ENCODE results near the gene CHST2.

CHST2 gene

DNA sequence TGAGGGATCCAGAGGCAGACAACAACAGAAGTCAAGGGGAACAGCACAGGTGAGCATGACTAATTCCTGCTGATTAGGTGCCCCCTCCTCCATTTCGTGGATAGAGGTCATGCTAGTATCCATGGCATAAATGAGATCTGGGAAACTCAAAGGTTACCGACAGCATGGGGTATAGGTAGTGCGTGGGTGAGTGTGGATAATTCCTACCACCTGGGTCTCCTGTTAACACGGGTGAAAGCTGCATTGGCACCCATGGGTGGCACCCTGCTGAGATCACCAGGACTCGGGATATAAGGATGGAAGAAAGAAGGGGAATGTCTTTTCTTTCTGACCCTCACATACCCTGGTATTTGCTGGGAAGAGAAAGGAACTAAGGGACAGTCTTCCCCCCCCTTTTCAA is 14.4 kb upstream of the CHST2 start:
- H3K9me3 ChIP-seq (ENCODE audit: low read length), result peaks cover 3% of the 10 kb centered on the region; the same call in 1 of the 2 replicates
- H3K4me1 ChIP-seq (ENCODE audit: insufficient read depth, low read length, severe bottlenecking), result no peaks in the 10 kb centered on the region
- H4K20me1 ChIP-seq (ENCODE audit: insufficient read depth, low read length), result no peaks in the 10 kb centered on the region
- no peaks in the 10 kb centered on the region for H3K36me3 ChIP-seq (ENCODE audit: insufficient read depth, low read length)
- H3K4me2 ChIP-seq (ENCODE audit: low read length), result no peak overlapping the region
- TF ChIP-seq EZH2 (IDR thresholded peaks at IDR 0.05; ENCODE audit: borderline replicate concordance, low read length), result no peak
- TF ChIP-seq, protein P1, sequence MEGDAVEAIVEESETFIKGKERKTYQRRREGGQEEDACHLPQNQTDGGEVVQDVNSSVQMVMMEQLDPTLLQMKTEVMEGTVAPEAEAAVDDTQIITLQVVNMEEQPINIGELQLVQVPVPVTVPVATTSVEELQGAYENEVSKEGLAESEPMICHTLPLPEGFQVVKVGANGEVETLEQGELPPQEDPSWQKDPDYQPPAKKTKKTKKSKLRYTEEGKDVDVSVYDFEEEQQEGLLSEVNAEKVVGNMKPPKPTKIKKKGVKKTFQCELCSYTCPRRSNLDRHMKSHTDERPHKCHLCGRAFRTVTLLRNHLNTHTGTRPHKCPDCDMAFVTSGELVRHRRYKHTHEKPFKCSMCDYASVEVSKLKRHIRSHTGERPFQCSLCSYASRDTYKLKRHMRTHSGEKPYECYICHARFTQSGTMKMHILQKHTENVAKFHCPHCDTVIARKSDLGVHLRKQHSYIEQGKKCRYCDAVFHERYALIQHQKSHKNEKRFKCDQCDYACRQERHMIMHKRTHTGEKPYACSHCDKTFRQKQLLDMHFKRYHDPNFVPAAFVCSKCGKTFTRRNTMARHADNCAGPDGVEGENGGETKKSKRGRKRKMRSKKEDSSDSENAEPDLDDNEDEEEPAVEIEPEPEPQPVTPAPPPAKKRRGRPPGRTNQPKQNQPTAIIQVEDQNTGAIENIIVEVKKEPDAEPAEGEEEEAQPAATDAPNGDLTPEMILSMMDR (IDR thresholded peaks at IDR 0.05; ENCODE audit: low read length), result no peak
- H3K79me2 ChIP-seq (ENCODE audit: insufficient read depth, low read length), result no peaks in the 10 kb centered on the region
- no peak overlapping the region for H3K9ac ChIP-seq (ENCODE audit: low read length)
- H2AFZ ChIP-seq (ENCODE audit: low read length), result no peak overlapping the region
- H3F3A ChIP-seq (ENCODE audit: insufficient read depth, low read length), result no peaks in the 10 kb centered on the region
- H3K9me2 ChIP-seq (ENCODE audit: low read depth, low read length), result no peaks in the 10 kb centered on the region
- no peak overlapping the region for H3K27ac ChIP-seq (ENCODE audit: low read depth, low read length, poor library complexity, severe bottlenecking)
- H3K27me3 ChIP-seq (ENCODE audit: insufficient read depth, low read length), result peaks cover 4% of the 10 kb centered on the region; the same call in 1 of the 2 replicates
- no peak overlapping the region for H3K4me3 ChIP-seq (ENCODE audit: low read depth, low read length, poor library complexity, severe bottlenecking)

DNA sequence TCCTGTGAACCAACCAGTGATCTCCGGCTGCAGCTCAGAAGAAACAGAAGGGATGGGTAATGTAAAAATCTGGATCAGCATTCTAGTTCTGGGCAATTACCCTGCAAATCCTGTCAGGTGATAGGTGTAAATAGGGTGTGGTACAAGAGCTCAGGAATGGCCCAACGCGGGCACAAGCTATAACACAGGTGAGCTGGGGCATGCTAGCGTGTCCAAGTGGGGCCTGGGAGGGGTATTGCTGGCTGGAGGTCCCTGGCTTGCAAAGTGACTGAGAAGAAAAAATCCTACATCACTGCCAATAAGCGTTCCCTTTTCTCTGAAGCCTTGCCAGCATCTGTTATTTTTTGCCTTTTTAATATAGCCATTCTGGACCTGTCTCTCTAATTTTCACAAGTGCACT is 9.7 kb upstream of the CHST2 start:
- H2AFZ ChIP-seq (ENCODE audit: low read length), result no peak overlapping the region
- no peak overlapping the region for H3K4me3 ChIP-seq (ENCODE audit: low read depth, low read length, poor library complexity, severe bottlenecking)
- H3K9me3 ChIP-seq (ENCODE audit: low read length), result no peaks in the 10 kb centered on the region
- no peaks in the 10 kb centered on the region for H4K20me1 ChIP-seq (ENCODE audit: insufficient read depth, low read length)
- no peaks in the 10 kb centered on the region for H3K4me1 ChIP-seq (ENCODE audit: insufficient read depth, low read length, severe bottlenecking)
- H3K9ac ChIP-seq (ENCODE audit: low read length), result no peak overlapping the region
- H3K79me2 ChIP-seq (ENCODE audit: insufficient read depth, low read length), result no peaks in the 10 kb centered on the region
- H3K27me3 ChIP-seq (ENCODE audit: insufficient read depth, low read length), result peaks cover 8% of the 10 kb centered on the region; the same call in 1 of the 2 replicates
- no peaks in the 10 kb centered on the region for H3K9me2 ChIP-seq (ENCODE audit: low read depth, low read length)
- no peak overlapping the region for H3K27ac ChIP-seq (ENCODE audit: low read depth, low read length, poor library complexity, severe bottlenecking)
- TF ChIP-seq, protein P1 (IDR thresholded peaks at IDR 0.05; ENCODE audit: low read length), result no peak
- no peak for TF ChIP-seq EZH2 (IDR thresholded peaks at IDR 0.05; ENCODE audit: borderline replicate concordance, low read length)
- H3K36me3 ChIP-seq (ENCODE audit: insufficient read depth, low read length), result no peaks in the 10 kb centered on the region
- H3K4me2 ChIP-seq (ENCODE audit: low read length), result no peak overlapping the region
- no peaks in the 10 kb centered on the region for H3F3A ChIP-seq (ENCODE audit: insufficient read depth, low read length)

GRCh38 chr3:143110371-143110770 is 9.2 kb upstream of the CHST2 start:
- Histone ChIP-seq H3K4me1 (ENCODE audit: insufficient read depth, low read length, severe bottlenecking) (no peaks in the 10 kb centered on the region), H3F3A (ENCODE audit: insufficient read depth, low read length) (no peaks in the 10 kb centered on the region), H3K4me2 (ENCODE audit: low read length) (no peak overlapping the region), H3K27ac (ENCODE audit: low read depth, low read length, poor library complexity, severe bottlenecking) (no peak overlapping the region), H2AFZ (ENCODE audit: low read length) (no peak overlapping the region), H3K4me3 (ENCODE audit: low read depth, low read length, poor library complexity, severe bottlenecking) (no peak overlapping the region), H3K27me3 (ENCODE audit: insufficient read depth, low read length) (peaks cover 8% of the 10 kb centered on the region; the same call in 1 of the 2 replicates), H3K9ac (ENCODE audit: low read length) (no peak overlapping the region), H3K79me2 (ENCODE audit: insufficient read depth, low read length) (no peaks in the 10 kb centered on the region), H3K9me3 (ENCODE audit: low read length) (no peaks in the 10 kb centered on the region), H4K20me1 (ENCODE audit: insufficient read depth, low read length) (no peaks in the 10 kb centered on the region), H3K9me2 (ENCODE audit: low read depth, low read length) (no peaks in the 10 kb centered on the region), H3K36me3 (ENCODE audit: insufficient read depth, low read length) (no peaks in the 10 kb centered on the region)
- no peak for TF ChIP-seq EZH2 (IDR thresholded peaks at IDR 0.05; ENCODE audit: borderline replicate concordance, low read length)
- TF ChIP-seq, protein P1 (IDR thresholded peaks at IDR 0.05; ENCODE audit: low read length), result no peak
